GM12864 (cell line): ENCODE measurements around the gene SLC43A3.

Source experiments
- DNase-seq: peaks from one replicate; pipeline ENCODE4 v3.0.0-alpha.2; 2011; ENCODE audit warnings: low read depth
- H3K4me3 ChIP-seq: 2 replicates; pipeline ENCODE4 v1.5.1; 2011; ENCODE audit warnings: mild to moderate bottlenecking, low read depth, low read length, control low read depth
- TF ChIP-seq, protein P1 (sequence below): IDR thresholded peaks from 2 replicates; pipeline ENCODE4 v1.5.1; 2011; ENCODE audit warnings: low read depth, mild to moderate bottlenecking, moderate library complexity, low read length, control low read depth, inconsistent platforms; ENCODE audit errors: missing control alignments

The SLC43A3 gene

DNA sequence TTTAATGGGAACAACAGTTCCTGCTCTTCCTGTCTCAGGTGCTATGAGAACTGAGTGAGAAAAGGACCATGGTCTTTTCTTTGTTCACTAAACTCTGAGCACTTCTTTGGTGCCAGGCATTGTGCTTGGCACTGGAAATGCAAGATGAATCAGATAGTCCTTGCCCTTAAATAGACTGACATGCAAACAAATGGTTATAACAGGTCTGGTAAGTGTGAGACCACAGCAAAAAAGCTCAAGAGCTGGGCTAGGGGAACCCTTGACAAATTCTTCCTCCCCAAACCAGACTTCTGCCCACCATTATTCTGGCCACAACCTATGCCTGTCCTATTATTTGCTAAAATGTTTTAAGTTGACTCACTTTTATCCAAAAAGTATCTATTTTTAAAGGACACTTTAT lies 5.1 kb downstream of the SLC43A3 start:
- no peak overlapping the region for H3K4me3 ChIP-seq
- TF ChIP-seq, protein P1, sequence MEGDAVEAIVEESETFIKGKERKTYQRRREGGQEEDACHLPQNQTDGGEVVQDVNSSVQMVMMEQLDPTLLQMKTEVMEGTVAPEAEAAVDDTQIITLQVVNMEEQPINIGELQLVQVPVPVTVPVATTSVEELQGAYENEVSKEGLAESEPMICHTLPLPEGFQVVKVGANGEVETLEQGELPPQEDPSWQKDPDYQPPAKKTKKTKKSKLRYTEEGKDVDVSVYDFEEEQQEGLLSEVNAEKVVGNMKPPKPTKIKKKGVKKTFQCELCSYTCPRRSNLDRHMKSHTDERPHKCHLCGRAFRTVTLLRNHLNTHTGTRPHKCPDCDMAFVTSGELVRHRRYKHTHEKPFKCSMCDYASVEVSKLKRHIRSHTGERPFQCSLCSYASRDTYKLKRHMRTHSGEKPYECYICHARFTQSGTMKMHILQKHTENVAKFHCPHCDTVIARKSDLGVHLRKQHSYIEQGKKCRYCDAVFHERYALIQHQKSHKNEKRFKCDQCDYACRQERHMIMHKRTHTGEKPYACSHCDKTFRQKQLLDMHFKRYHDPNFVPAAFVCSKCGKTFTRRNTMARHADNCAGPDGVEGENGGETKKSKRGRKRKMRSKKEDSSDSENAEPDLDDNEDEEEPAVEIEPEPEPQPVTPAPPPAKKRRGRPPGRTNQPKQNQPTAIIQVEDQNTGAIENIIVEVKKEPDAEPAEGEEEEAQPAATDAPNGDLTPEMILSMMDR, result no peak
- no peak for DNase-seq

DNA sequence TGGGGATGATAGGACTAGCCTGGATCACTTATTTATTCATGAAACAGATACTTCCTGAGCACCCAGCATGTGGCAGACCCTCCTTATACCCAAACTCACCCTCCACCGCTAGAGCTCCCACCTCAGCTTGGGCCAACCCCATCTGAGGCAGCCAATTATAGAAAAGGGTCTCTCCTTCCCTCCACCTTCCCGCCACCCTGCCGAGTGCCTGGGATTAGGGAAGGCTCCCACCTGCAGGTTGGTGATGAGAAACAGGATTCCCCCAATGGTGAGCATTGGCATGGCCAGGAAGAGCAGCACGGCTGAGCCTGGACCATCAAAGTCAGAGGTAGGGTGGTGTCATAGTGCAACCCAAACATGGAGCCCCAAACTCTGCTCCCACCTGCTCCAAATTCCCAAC lies 5.9 kb downstream of the SLC43A3 start:
- no peak for DNase-seq
- no peak overlapping the region for H3K4me3 ChIP-seq
- TF ChIP-seq, protein P1, result no peak

DNA sequence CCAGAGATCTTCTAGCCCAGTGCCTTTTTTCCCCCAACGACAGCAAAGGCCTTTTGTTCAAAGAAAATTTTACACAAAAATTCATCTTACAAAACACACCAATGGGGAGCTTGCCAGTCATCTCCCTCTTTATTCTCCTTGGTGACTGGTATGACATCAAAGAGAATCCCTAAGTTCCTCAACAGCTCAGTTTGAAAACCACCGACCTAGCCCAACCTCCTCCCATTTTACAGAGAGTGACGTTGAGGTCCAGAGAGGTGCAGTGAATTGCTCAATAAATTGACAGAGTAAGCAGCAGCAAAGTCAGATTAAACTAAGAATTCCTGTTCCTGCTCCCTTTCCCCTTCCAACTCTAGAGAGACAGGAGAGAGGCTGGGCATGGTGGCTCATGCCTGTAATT lies 7.8 kb downstream of the SLC43A3 start:
- no peak for DNase-seq
- TF ChIP-seq, protein P1, result no peak
- H3K4me3 ChIP-seq, result no peak overlapping the region

DNA sequence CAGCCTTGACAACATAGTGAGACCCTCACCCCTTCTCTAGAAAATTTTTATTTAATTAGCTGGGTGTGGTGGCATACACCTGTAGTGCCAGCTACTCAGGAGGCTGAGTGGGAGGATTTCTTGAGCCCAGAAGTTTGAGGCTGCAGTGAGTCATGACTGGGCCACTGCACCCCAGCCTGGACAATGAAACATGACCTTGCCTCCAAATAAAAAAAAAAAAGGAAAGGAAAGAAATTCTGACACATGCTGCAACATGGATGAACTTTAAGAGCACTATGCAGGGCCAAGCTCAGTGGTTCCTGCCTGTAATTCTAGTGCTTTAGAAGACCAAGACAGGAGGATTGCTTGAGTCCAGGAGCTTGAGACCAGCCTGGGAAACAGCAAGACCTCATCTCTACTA lies 8.8 kb downstream of the SLC43A3 start:
- TF ChIP-seq, protein P1, result no peak
- no peak for DNase-seq
- H3K4me3 ChIP-seq, result no peak overlapping the region

DNA sequence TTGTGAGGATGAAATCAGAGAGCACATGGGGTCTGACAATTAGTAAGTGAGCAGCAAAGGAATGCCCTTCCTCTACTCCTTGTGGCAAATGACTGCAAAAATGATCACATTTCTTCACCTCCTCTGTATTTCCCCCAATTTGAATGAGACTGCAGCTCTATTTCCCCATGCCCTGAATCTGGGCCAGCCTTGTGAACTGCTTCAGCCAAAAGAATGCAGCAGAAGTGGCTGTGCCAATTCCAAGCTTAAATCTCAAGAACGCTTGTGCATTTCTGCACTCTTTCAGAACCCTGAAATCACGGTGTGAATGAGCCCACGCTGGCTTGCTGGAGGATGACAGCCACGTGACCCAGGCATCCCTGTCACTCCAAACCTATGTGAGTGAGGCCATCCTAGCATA lies 9.9 kb downstream of the SLC43A3 start:
- TF ChIP-seq, protein P1, result no peak
- no peak overlapping the region for H3K4me3 ChIP-seq
- no peak for DNase-seq

DNA sequence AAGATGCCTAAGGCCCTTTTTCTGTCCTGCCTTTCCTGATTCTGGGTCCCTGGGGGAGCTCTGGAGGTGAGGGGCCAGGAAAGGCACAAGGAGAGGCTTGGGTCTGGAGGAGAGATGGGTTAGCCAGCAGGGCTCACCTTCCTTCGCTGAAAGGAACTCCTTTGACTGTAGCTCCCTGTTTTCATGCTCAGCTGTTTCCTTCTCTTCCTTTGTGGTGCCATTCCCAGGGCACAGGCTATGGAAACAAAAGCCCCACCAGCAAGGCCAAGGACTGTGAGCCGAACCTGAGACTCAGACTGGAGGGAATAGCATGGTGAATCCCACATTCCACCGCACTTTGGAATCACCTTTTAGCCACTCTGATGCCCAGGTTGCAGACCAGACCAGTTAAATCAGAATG lies 10.5 kb downstream of the SLC43A3 start:
- no peak overlapping the region for H3K4me3 ChIP-seq
- TF ChIP-seq, protein P1, result no peak
- no peak for DNase-seq

DNA sequence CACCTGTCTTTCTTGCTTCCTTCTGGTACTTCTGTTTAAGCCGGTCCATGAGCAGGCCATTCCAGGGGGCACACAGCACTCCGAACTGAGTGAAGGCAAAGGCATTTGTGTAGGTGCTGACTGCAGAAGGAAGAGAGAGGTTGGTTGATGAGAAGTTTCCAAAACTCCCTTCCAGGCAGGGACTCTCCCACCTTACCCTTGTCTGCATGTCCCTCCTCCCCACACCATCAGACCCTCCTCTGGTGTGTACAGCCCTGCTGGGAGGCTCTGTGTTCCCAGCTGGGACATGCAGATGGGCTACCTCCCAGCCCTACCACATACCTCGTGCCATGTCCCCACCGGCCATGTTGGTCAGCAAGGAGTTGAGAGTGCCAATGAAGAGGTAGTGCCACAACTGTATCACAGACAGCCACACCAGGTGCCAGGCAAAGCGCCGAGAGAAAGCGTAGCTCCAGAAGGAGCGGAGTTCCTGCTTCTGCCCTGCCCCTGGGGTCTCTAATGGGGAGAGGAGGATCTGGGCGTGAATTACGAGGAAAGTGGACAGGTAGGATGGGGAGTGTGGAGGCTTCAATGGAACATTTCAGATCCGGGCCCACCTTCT lies 12.2 kb downstream of the SLC43A3 start:
- DNase-seq, result no peak
- no peak overlapping the region for H3K4me3 ChIP-seq
- TF ChIP-seq, protein P1, result no peak
